IMR-90 (cell line): ENCODE measurements around the gene CSNK2A2.

Experiments
- BHLHE40 ChIP-seq: fragments of 150-350 bp; IDR thresholded peaks from 2 replicates; pipeline ENCODE4 v1.6.1; 2016; ENCODE audit warnings: mild to moderate bottlenecking, low read depth, low read length
- CTCF ChIP-seq: conservative IDR thresholded peaks from 2 replicates; pipeline ENCODE4 v1.5.1; 2012; ENCODE audit warnings: mild to moderate bottlenecking, low read depth, low read length, improper control_type of control experiment
- ELK1 ChIP-seq: fragments of 150-350 bp; IDR thresholded peaks from 2 replicates; pipeline ENCODE4 v1.6.1; 2016; ENCODE audit warnings: low read depth, mild to moderate bottlenecking, low read length, moderate library complexity, borderline replicate concordance
- FOS ChIP-seq: fragments of 150-350 bp; IDR thresholded peaks from 2 replicates; pipeline ENCODE4 v1.6.1; 2016; ENCODE audit warnings: low read depth, low read length
- MAFK ChIP-seq: IDR thresholded peaks from 2 replicates; pipeline ENCODE4 v1.6.1; 2012; ENCODE audit warnings: low read depth, low read length, improper control_type of control experiment
- MAZ ChIP-seq: IDR thresholded peaks from 2 replicates; pipeline ENCODE4 v1.6.1; 2012; ENCODE audit warnings: low read depth, mild to moderate bottlenecking, low read length, improper control_type of control experiment, moderate library complexity, borderline replicate concordance
- MXI1 ChIP-seq: IDR thresholded peaks from 2 replicates; pipeline ENCODE4 v1.6.1; 2012; ENCODE audit warnings: low read depth, mild to moderate bottlenecking, low read length, moderate library complexity, borderline replicate concordance
- POLR2A ChIP-seq: IDR thresholded peaks from 2 replicates; pipeline ENCODE4 v1.6.1; 2012; ENCODE audit warnings: mild to moderate bottlenecking, low read depth, low read length
- RAD21 ChIP-seq: IDR thresholded peaks from 2 replicates; pipeline ENCODE4 v1.6.1; 2012; ENCODE audit warnings: low read length, improper control_type of control experiment
- RCOR1 ChIP-seq: IDR thresholded peaks from 2 replicates; pipeline ENCODE4 v1.6.1; 2012; ENCODE audit warnings: mild to moderate bottlenecking, low read length, improper control_type of control experiment; ENCODE audit not compliant: insufficient replicate concordance
- RFX5 ChIP-seq: IDR thresholded peaks from 2 replicates; pipeline ENCODE4 v1.8.0; 2012; ENCODE audit warnings: low read depth, mild to moderate bottlenecking, low read length, moderate library complexity
- SMC3 ChIP-seq: fragments of 150-350 bp; IDR thresholded peaks from 2 replicates; pipeline ENCODE4 v1.6.1; 2016; ENCODE audit warnings: low read depth, mild to moderate bottlenecking, antibody characterized with exemption, low read length, moderate library complexity
- USF2 ChIP-seq: fragments of 150-350 bp; IDR thresholded peaks from 2 replicates; pipeline ENCODE4 v1.6.1; 2017; ENCODE audit warnings: mild to moderate bottlenecking, antibody characterized with exemption, low read length, low read depth

- TF ChIP-seq CTCF: no peak
- no peak for TF ChIP-seq BHLHE40
- no peak for TF ChIP-seq USF2
- no peak for TF ChIP-seq RFX5
- TF ChIP-seq POLR2A: no peak
- no peak for TF ChIP-seq RCOR1
- TF ChIP-seq FOS: no peak
- TF ChIP-seq RAD21: no peak
- TF ChIP-seq SMC3: no peak
- TF ChIP-seq MXI1: no peak
- no peak for TF ChIP-seq MAFK
- no peak for TF ChIP-seq ELK1
- no peak; the same call in 1 of the 2 replicates for TF ChIP-seq MAZ
Measured at GRCh38 chr16:58128711-58129096, 69.2 kb downstream of the CSNK2A2 start.
